Peyer's patch (tissue), 4 donors: ENCODE results near the gene RAPSN. TPM values are rescaled to one million over a fixed set of nuclear protein-coding genes. Genes with fewer than 3 reads are reported as not detected.

Experiments
- DNase-seq, 3 donors: peaks; one replicate each; pipeline ENCODE4 v3.0.0-alpha.2; 2017 to 2019
- H3K27ac ChIP-seq, 4 donors: fragments of 200-600 bp; sonication (generic); one replicate each; pipeline ENCODE4 v1.5.1; 2016 to 2019
- H3K27me3 ChIP-seq, 2 donors: fragments of 200-600 bp; sonication (generic); one replicate each; pipeline ENCODE4 v1.5.1; 2019
- H3K36me3 ChIP-seq, 3 donors: fragments of 200-600 bp; sonication (generic); one replicate each; pipeline ENCODE4 v1.5.1; 2016 to 2019
- H3K4me1 ChIP-seq, 4 donors: fragments of 200-600 bp; sonication (generic); one replicate each; pipeline ENCODE4 v1.5.1; 2016 to 2019
- H3K4me3 ChIP-seq, 4 donors: fragments of 200-600 bp; sonication (generic); 1 replicate in 3 of 4; 2 replicates in 1 of 4; pipeline ENCODE4 v1.5.1; 2016 to 2019; ENCODE audit warnings: mild to moderate bottlenecking in 1 of 4
- H3K9me3 ChIP-seq, 4 donors: fragments of 200-600 bp; sonication (generic); one replicate each; pipeline ENCODE4 v1.5.1; 2016 to 2019; ENCODE audit warnings: mild to moderate bottlenecking in 1 of 4
- CTCF ChIP-seq, 6 experiments: fragments of 450-650 bp in 4 of 6; fragments of 200-600 bp in 2 of 6; sonication (generic) in 1 of 6; IDR thresholded peaks; one replicate each; pipeline ENCODE4 v1.5.1; 2017 to 2019; ENCODE audit warnings: antibody characterized with exemption in 6 of 6, mild to moderate bottlenecking in 3 of 6, moderate library complexity in 1 of 6
- POLR2A ChIP-seq, 2 donors: fragments of 450-650 bp; IDR thresholded peaks; one replicate each; pipeline ENCODE4 v1.5.1; 2017; ENCODE audit warnings: antibody characterized with exemption in 2 of 2, mild to moderate bottlenecking in 2 of 2, moderate library complexity in 2 of 2
- total RNA-seq, 4 donors: library from RNA; depleted of rRNA; stranded (reverse); fragments of >200 nt; gene quantifications; one replicate each; pipeline ENCODE4 v1.1.0, GENCODE V29; 2016

Gene RAPSN
- total RNA-seq, 4 donors from 2014 or later, result 0.54 to 0.76 TPM; not detected in 2

DNA sequence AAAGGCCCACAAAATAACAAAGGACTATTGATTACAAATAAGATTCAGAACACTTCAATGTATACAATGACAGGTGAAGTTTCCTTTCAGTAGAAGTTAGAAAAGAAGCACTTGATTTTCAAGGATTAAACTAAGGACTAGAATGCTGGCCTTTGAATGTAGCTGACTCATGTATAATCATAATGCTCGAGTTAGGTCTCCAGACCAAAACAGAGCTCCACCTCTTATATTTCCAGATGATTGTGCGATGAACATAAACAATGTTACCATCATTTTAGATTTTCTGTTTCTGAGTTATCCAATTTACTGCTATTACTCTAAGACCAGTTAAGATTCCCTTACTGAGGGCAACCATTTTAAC, 40.4 kb upstream of the RAPSN start:
- Histone ChIP-seq H3K4me3 (no peak overlapping the region), H3K9me3 (no peaks in the 10 kb centered on the region), H3K36me3 (peaks cover 0 to 42% (median 0%) of the 10 kb centered on the region in 3 donors), H3K4me1 (peaks cover 0 to 8% (median 0%) of the 10 kb centered on the region in 4 donors), H3K27me3 (no peaks in the 10 kb centered on the region), H3K27ac (no peak overlapping the region)
- DNase-seq, result no peak
- TF ChIP-seq CTCF (IDR thresholded peaks at IDR 0.05) (no peak), POLR2A (IDR thresholded peaks at IDR 0.05) (no peak)

GRCh38 chr11:47488674-47489394, 39.9 kb upstream of the RAPSN start:
- H3K36me3 ChIP-seq, result peaks cover 0 to 47% (median 0%) of the 10 kb centered on the region in 3 donors
- no peak overlapping the region for H3K4me3 ChIP-seq
- no peak for DNase-seq
- H3K27me3 ChIP-seq, result no peaks in the 10 kb centered on the region
- TF ChIP-seq CTCF (IDR thresholded peaks at IDR 0.05), result no peak
- TF ChIP-seq POLR2A (IDR thresholded peaks at IDR 0.05), result no peak
- H3K9me3 ChIP-seq, result no peaks in the 10 kb centered on the region
- no peak overlapping the region for H3K27ac ChIP-seq
- peaks cover 0 to 8% (median 0%) of the 10 kb centered on the region in 4 donors for H3K4me1 ChIP-seq

- H3K9me3 ChIP-seq, result no peaks in the 10 kb centered on the region
- peaks cover 0 to 8% (median 0%) of the 10 kb centered on the region in 4 donors for H3K4me1 ChIP-seq
- TF ChIP-seq POLR2A (IDR thresholded peaks at IDR 0.05), result no peak
- TF ChIP-seq CTCF (IDR thresholded peaks at IDR 0.05), result no peak
- H3K27ac ChIP-seq, result no peak overlapping the region
- H3K27me3 ChIP-seq, result no peaks in the 10 kb centered on the region
- peaks cover 0 to 55% (median 0%) of the 10 kb centered on the region in 3 donors for H3K36me3 ChIP-seq
- no peak for DNase-seq
- no peak overlapping the region for H3K4me3 ChIP-seq
These were observed 39.2 kb upstream of the RAPSN start for GRCh38 chr11:47488111-47488510.

GRCh38 chr11:47487421-47487820, 38.5 kb upstream of the RAPSN start:
- Histone ChIP-seq H3K36me3 (peaks cover 0 to 56% (median 0%) of the 10 kb centered on the region in 3 donors), H3K27me3 (no peaks in the 10 kb centered on the region), H3K4me1 (peaks cover 0 to 8% (median 0%) of the 10 kb centered on the region in 4 donors), H3K27ac (no peak overlapping the region), H3K4me3 (no peak overlapping the region), H3K9me3 (no peaks in the 10 kb centered on the region)
- DNase-seq, result no peak
- TF ChIP-seq CTCF (IDR thresholded peaks at IDR 0.05) (no peak), POLR2A (IDR thresholded peaks at IDR 0.05) (no peak)

GRCh38 chr11:47485107-47485506, 36.2 kb upstream of the RAPSN start:
- H3K27ac ChIP-seq, result no peak overlapping the region
- peaks cover 0 to 77% (median 0%) of the 10 kb centered on the region in 3 donors for H3K36me3 ChIP-seq
- peaks cover 0 to 8% (median 0%) of the 10 kb centered on the region in 4 donors for H3K4me1 ChIP-seq
- H3K9me3 ChIP-seq, result no peaks in the 10 kb centered on the region
- H3K4me3 ChIP-seq, result no peak overlapping the region
- DNase-seq, result no peak
- H3K27me3 ChIP-seq, result no peaks in the 10 kb centered on the region
- TF ChIP-seq POLR2A (IDR thresholded peaks at IDR 0.05) (no peak), CTCF (IDR thresholded peaks at IDR 0.05) (no peak)
